Neural progenitor cell (in vitro differentiated cells): ENCODE data around the gene ARID5B. TPM values are rescaled to one million over a fixed set of nuclear protein-coding genes. Genes with fewer than 3 reads are reported as not detected.

Experiments used
- DNase-seq: peaks from one replicate; pipeline ENCODE4 v3.0.0-alpha.2; 2016; ENCODE audit warnings: low spot score
- H2AFZ ChIP-seq: fragments of 200-600 bp; sonication (generic); replicated peaks from 2 replicates; pipeline ENCODE4 v1.6.1; 2016; ENCODE audit warnings: antibody characterized with exemption
- H3F3A ChIP-seq: fragments of 200-600 bp; sonication (generic); 2 replicates; pipeline ENCODE4 v1.6.1; 2016; ENCODE audit warnings: antibody characterized with exemption, low read depth
- H3K27ac ChIP-seq: fragments of 200-600 bp; sonication (generic); 2 replicates; pipeline ENCODE4 v1.5.1; 2016; ENCODE audit warnings: mild to moderate bottlenecking
- H3K27me3 ChIP-seq: fragments of 200-600 bp; sonication (generic); 2 replicates; pipeline ENCODE4 v1.6.1; 2016; ENCODE audit warnings: mild to moderate bottlenecking, moderate library complexity
- H3K36me3 ChIP-seq: fragments of 200-600 bp; sonication (generic); 2 replicates; pipeline ENCODE4 v1.5.1; 2016
- H3K4me1 ChIP-seq: fragments of 200-600 bp; sonication (generic); 2 replicates; pipeline ENCODE4 v1.6.1; 2016; ENCODE audit warnings: mixed run types
- H3K4me2 ChIP-seq: fragments of 200-600 bp; sonication (generic); 2 replicates; pipeline ENCODE4 v1.6.1; 2016
- H3K4me3 ChIP-seq: fragments of 200-600 bp; sonication (generic); 2 replicates; pipeline ENCODE4 v1.5.1; 2016
- H3K79me2 ChIP-seq: fragments of 200-600 bp; sonication (generic); 2 replicates; pipeline ENCODE4 v1.6.1; 2016; ENCODE audit warnings: low read depth
- H3K9ac ChIP-seq: fragments of 200-600 bp; sonication (generic); 2 replicates; pipeline ENCODE4 v1.6.1; 2016
- H3K9me3 ChIP-seq: fragments of 200-600 bp; sonication (generic); 2 replicates; pipeline ENCODE4 v1.5.1; 2016; ENCODE audit warnings: low read depth
- H4K20me1 ChIP-seq: fragments of 200-600 bp; sonication (generic); 2 replicates; pipeline ENCODE4 v1.6.1; 2016; ENCODE audit warnings: low read depth
- H3K27ac Mint-ChIP-seq: 3 replicates; pipeline ENCODE4 v1.8.0; 2021; ENCODE audit warnings: mixed read lengths
- H3K27me3 Mint-ChIP-seq: 2 replicates; pipeline ENCODE4 v1.8.0; 2022; ENCODE audit warnings: low read depth, mild to moderate bottlenecking, inconsistent platforms, moderate library complexity, mixed read lengths; ENCODE audit not compliant: insufficient read depth
- H3K36me3 Mint-ChIP-seq: 3 replicates; pipeline ENCODE4 v1.8.0; 2021; ENCODE audit warnings: mixed read lengths
- H3K4me1 Mint-ChIP-seq: 3 replicates; pipeline ENCODE4 v1.8.0; 2021; ENCODE audit warnings: mixed read lengths
- H3K4me3 Mint-ChIP-seq: 3 replicates; pipeline ENCODE4 v1.8.0; 2021; ENCODE audit warnings: mild to moderate bottlenecking, moderate library complexity, mixed read lengths
- H3K9me3 Mint-ChIP-seq: 3 replicates; pipeline ENCODE4 v1.8.0; 2020; ENCODE audit warnings: mixed read lengths
- CTCF ChIP-seq: fragments of 200-600 bp; sonication (generic); IDR thresholded peaks from 2 replicates; pipeline ENCODE4 v1.5.1; 2017; ENCODE audit warnings: antibody characterized with exemption, mild to moderate bottlenecking
- EZH2 ChIP-seq: fragments of 200-600 bp; sonication (generic); IDR thresholded peaks from 2 replicates; pipeline ENCODE4 v1.6.1; 2017; ENCODE audit warnings: antibody characterized with exemption, mild to moderate bottlenecking, moderate library complexity
- EZH2phosphoT487 ChIP-seq: fragments of 200-600 bp; sonication (generic); IDR thresholded peaks from 2 replicates; pipeline ENCODE4 v1.6.1; 2017; ENCODE audit warnings: antibody characterized with exemption
- total RNA-seq: library from RNA; depleted of rRNA; stranded (reverse); fragments of >200 nt; gene quantifications from 2 replicates; pipeline ENCODE4 v1.2.3, GENCODE V29; 2015; ENCODE audit warnings: low replicate concordance

Gene ARID5B
- total RNA-seq, 1 donor from 2014 or later: 1.5 TPM

- Histone ChIP-seq H3K79me2 (no peaks in the 10 kb centered on the region), H3K9ac (no peak overlapping the region), H3K4me3 (no peak overlapping the region), H3F3A (no peaks in the 10 kb centered on the region), H3K4me2 (no peak overlapping the region), H3K9me3 (no peaks in the 10 kb centered on the region), H2AFZ (no peak overlapping the region), H3K27ac (no peak overlapping the region), H3K4me1 (no peaks in the 10 kb centered on the region), H3K36me3 (no peaks in the 10 kb centered on the region), H3K27me3 (no peaks in the 10 kb centered on the region), H4K20me1 (no peaks in the 10 kb centered on the region)
- Mint-ChIP-seq H3K9me3 (no peaks in the 10 kb centered on the region), H3K36me3 (peaks cover 20% of the 10 kb centered on the region), H3K4me3 (no peak overlapping the region), H3K27ac (no peak overlapping the region), H3K4me1 (peaks cover 20% of the 10 kb centered on the region), H3K27me3 (no peaks in the 10 kb centered on the region)
- TF ChIP-seq CTCF (no peak), EZH2phosphoT487 (no peak), EZH2 (no peak)
- no peak for DNase-seq
Measured at GRCh38 chr10:62077330-62078015, 176.0 kb downstream of the ARID5B start.

GRCh38 chr10:62079885-62080559, 178.5 kb downstream of the ARID5B start:
- no peaks in the 10 kb centered on the region for H3K27me3 Mint-ChIP-seq
- Histone ChIP-seq H4K20me1 (no peaks in the 10 kb centered on the region), H3K36me3 (no peaks in the 10 kb centered on the region), H3K27me3 (no peaks in the 10 kb centered on the region), H3K4me3 (no peak overlapping the region), H3K4me2 (no peak overlapping the region), H3K9ac (no peak overlapping the region), H3K4me1 (no peaks in the 10 kb centered on the region), H3F3A (no peaks in the 10 kb centered on the region), H3K79me2 (no peaks in the 10 kb centered on the region), H2AFZ (no peak overlapping the region), H3K27ac (no peak overlapping the region), H3K9me3 (no peaks in the 10 kb centered on the region)
- H3K36me3 Mint-ChIP-seq: peaks cover 13% of the 10 kb centered on the region
- no peak overlapping the region for H3K27ac Mint-ChIP-seq
- no peak for DNase-seq
- H3K9me3 Mint-ChIP-seq: no peaks in the 10 kb centered on the region
- H3K4me1 Mint-ChIP-seq: peaks cover 38% of the 10 kb centered on the region
- H3K4me3 Mint-ChIP-seq: no peak overlapping the region
- TF ChIP-seq EZH2phosphoT487: no peak
- TF ChIP-seq EZH2: no peak
- TF ChIP-seq CTCF: no peak

GRCh38 chr10:62080905-62081304, 179.4 kb downstream of the ARID5B start:
- Histone ChIP-seq H3K4me1 (no peaks in the 10 kb centered on the region), H3K79me2 (no peaks in the 10 kb centered on the region), H3K36me3 (no peaks in the 10 kb centered on the region), H3K4me3 (no peak overlapping the region), H3K4me2 (no peak overlapping the region), H3K27me3 (no peaks in the 10 kb centered on the region), H3K9me3 (no peaks in the 10 kb centered on the region), H3F3A (no peaks in the 10 kb centered on the region), H2AFZ (no peak overlapping the region), H3K9ac (no peak overlapping the region), H3K27ac (no peak overlapping the region), H4K20me1 (no peaks in the 10 kb centered on the region)
- no peaks in the 10 kb centered on the region for H3K27me3 Mint-ChIP-seq
- no peak overlapping the region for H3K4me3 Mint-ChIP-seq
- H3K9me3 Mint-ChIP-seq: no peaks in the 10 kb centered on the region
- H3K36me3 Mint-ChIP-seq: peaks cover 16% of the 10 kb centered on the region
- H3K4me1 Mint-ChIP-seq: peaks cover 38% of the 10 kb centered on the region
- DNase-seq: no peak
- TF ChIP-seq EZH2phosphoT487 (no peak), CTCF (no peak), EZH2 (no peak)
- H3K27ac Mint-ChIP-seq: no peak overlapping the region
